Neural progenitor cell (in vitro differentiated cells): ENCODE results near the gene NOS3. TPM values are rescaled to one million over a fixed set of nuclear protein-coding genes. Genes with fewer than 3 reads are reported as not detected.

ENCODE experiments used
- DNase-seq: peaks from one replicate; pipeline ENCODE4 v3.0.0-alpha.2; 2016; ENCODE audit warnings: low spot score
- H2AFZ ChIP-seq: fragments of 200-600 bp; sonication (generic); replicated peaks from 2 replicates; pipeline ENCODE4 v1.6.1; 2016; ENCODE audit warnings: antibody characterized with exemption
- H3F3A ChIP-seq: fragments of 200-600 bp; sonication (generic); 2 replicates; pipeline ENCODE4 v1.6.1; 2016; ENCODE audit warnings: antibody characterized with exemption, low read depth
- H3K27ac ChIP-seq: fragments of 200-600 bp; sonication (generic); 2 replicates; pipeline ENCODE4 v1.5.1; 2016; ENCODE audit warnings: mild to moderate bottlenecking
- H3K27me3 ChIP-seq: fragments of 200-600 bp; sonication (generic); 2 replicates; pipeline ENCODE4 v1.6.1; 2016; ENCODE audit warnings: mild to moderate bottlenecking, moderate library complexity
- H3K36me3 ChIP-seq: fragments of 200-600 bp; sonication (generic); 2 replicates; pipeline ENCODE4 v1.5.1; 2016
- H3K4me1 ChIP-seq: fragments of 200-600 bp; sonication (generic); 2 replicates; pipeline ENCODE4 v1.6.1; 2016; ENCODE audit warnings: mixed run types
- H3K4me2 ChIP-seq: fragments of 200-600 bp; sonication (generic); 2 replicates; pipeline ENCODE4 v1.6.1; 2016
- H3K4me3 ChIP-seq: fragments of 200-600 bp; sonication (generic); 2 replicates; pipeline ENCODE4 v1.5.1; 2016
- H3K79me2 ChIP-seq: fragments of 200-600 bp; sonication (generic); 2 replicates; pipeline ENCODE4 v1.6.1; 2016; ENCODE audit warnings: low read depth
- H3K9ac ChIP-seq: fragments of 200-600 bp; sonication (generic); 2 replicates; pipeline ENCODE4 v1.6.1; 2016
- H3K9me3 ChIP-seq: fragments of 200-600 bp; sonication (generic); 2 replicates; pipeline ENCODE4 v1.5.1; 2016; ENCODE audit warnings: low read depth
- H4K20me1 ChIP-seq: fragments of 200-600 bp; sonication (generic); 2 replicates; pipeline ENCODE4 v1.6.1; 2016; ENCODE audit warnings: low read depth
- H3K27ac Mint-ChIP-seq: 3 replicates; pipeline ENCODE4 v1.8.0; 2021; ENCODE audit warnings: mixed read lengths
- H3K27me3 Mint-ChIP-seq: 2 replicates; pipeline ENCODE4 v1.8.0; 2022; ENCODE audit warnings: low read depth, mild to moderate bottlenecking, inconsistent platforms, moderate library complexity, mixed read lengths; ENCODE audit not compliant: insufficient read depth
- H3K36me3 Mint-ChIP-seq: 3 replicates; pipeline ENCODE4 v1.8.0; 2021; ENCODE audit warnings: mixed read lengths
- H3K4me1 Mint-ChIP-seq: 3 replicates; pipeline ENCODE4 v1.8.0; 2021; ENCODE audit warnings: mixed read lengths
- H3K4me3 Mint-ChIP-seq: 3 replicates; pipeline ENCODE4 v1.8.0; 2021; ENCODE audit warnings: mild to moderate bottlenecking, moderate library complexity, mixed read lengths
- H3K9me3 Mint-ChIP-seq: 3 replicates; pipeline ENCODE4 v1.8.0; 2020; ENCODE audit warnings: mixed read lengths
- EZH2 ChIP-seq: fragments of 200-600 bp; sonication (generic); IDR thresholded peaks from 2 replicates; pipeline ENCODE4 v1.6.1; 2017; ENCODE audit warnings: antibody characterized with exemption, mild to moderate bottlenecking, moderate library complexity
- EZH2phosphoT487 ChIP-seq: fragments of 200-600 bp; sonication (generic); IDR thresholded peaks from 2 replicates; pipeline ENCODE4 v1.6.1; 2017; ENCODE audit warnings: antibody characterized with exemption
- total RNA-seq: library from RNA; depleted of rRNA; stranded (reverse); fragments of >200 nt; gene quantifications from 2 replicates; pipeline ENCODE4 v1.2.3, GENCODE V29; 2015; ENCODE audit warnings: low replicate concordance
- TF ChIP-seq, protein P1 (sequence below): fragments of 200-600 bp; sonication (generic); IDR thresholded peaks from 2 replicates; pipeline ENCODE4 v1.5.1; 2017; ENCODE audit warnings: antibody characterized with exemption, mild to moderate bottlenecking

NOS3 gene
- total RNA-seq, 1 donor from 2014 or later, result 1.3 TPM

DNA sequence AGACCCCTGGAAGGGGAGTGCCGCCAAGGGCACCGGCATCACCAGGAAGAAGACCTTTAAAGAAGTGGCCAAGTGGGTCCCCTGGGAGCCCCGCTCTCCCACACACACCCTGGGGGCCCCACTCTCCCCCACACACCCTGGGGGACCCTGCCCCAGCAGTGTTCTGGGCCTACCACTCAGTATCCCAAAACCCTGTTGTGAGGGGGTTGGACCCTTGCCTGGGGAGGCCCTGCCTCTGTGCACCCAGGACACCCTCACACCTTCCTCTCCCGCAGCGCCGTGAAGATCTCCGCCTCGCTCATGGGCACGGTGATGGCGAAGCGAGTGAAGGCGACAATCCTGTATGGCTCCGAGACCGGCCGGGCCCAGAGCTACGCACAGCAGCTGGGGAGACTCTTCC is 10.7 kb downstream of the NOS3 start:
- H3K79me2 ChIP-seq, result no peaks in the 10 kb centered on the region
- Mint-ChIP-seq H3K36me3 (no peaks in the 10 kb centered on the region), H3K27ac (no peak overlapping the region), H3K27me3 (peaks cover 8% of the 10 kb centered on the region), H3K4me1 (peaks cover 12% of the 10 kb centered on the region), H3K9me3 (no peaks in the 10 kb centered on the region), H3K4me3 (no peak overlapping the region)
- H3K9me3 ChIP-seq, result no peaks in the 10 kb centered on the region
- H3K27ac ChIP-seq, result no peak overlapping the region
- H2AFZ ChIP-seq, result no peak overlapping the region
- H3K4me3 ChIP-seq, result no peak overlapping the region
- no peaks in the 10 kb centered on the region for H3K27me3 ChIP-seq
- no peak overlapping the region for H3K4me2 ChIP-seq
- no peaks in the 10 kb centered on the region for H3F3A ChIP-seq
- H3K4me1 ChIP-seq, result peaks cover 4% of the 10 kb centered on the region
- H3K9ac ChIP-seq, result no peak overlapping the region
- TF ChIP-seq EZH2 (no peak), EZH2phosphoT487 (no peak)
- TF ChIP-seq, protein P1, sequence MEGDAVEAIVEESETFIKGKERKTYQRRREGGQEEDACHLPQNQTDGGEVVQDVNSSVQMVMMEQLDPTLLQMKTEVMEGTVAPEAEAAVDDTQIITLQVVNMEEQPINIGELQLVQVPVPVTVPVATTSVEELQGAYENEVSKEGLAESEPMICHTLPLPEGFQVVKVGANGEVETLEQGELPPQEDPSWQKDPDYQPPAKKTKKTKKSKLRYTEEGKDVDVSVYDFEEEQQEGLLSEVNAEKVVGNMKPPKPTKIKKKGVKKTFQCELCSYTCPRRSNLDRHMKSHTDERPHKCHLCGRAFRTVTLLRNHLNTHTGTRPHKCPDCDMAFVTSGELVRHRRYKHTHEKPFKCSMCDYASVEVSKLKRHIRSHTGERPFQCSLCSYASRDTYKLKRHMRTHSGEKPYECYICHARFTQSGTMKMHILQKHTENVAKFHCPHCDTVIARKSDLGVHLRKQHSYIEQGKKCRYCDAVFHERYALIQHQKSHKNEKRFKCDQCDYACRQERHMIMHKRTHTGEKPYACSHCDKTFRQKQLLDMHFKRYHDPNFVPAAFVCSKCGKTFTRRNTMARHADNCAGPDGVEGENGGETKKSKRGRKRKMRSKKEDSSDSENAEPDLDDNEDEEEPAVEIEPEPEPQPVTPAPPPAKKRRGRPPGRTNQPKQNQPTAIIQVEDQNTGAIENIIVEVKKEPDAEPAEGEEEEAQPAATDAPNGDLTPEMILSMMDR, result no peak
- H3K36me3 ChIP-seq, result no peaks in the 10 kb centered on the region
- H4K20me1 ChIP-seq, result no peaks in the 10 kb centered on the region
- no peak for DNase-seq

DNA sequence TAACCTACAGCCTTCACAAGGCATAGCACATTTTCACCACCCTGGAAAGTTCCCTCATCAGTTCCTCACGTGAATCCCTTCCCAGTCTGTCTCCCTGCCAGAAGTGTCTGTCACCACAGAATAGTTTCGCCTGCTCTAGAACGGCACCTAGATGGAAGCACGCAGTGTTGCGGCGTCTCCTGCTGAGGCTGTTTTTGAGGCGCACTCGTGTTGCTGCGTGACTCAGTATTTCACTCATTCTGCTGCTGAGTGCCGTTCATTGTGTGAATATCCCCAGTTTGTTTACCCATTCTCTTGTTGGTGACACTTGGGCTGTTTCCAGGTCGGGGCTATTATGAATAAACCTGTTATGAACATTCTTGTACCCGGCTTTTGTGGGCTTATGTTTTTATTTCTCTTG is 12.8 kb downstream of the NOS3 start:
- no peak for TF ChIP-seq EZH2
- TF ChIP-seq, protein P1, result no peak
- no peak for TF ChIP-seq EZH2phosphoT487
- DNase-seq, result no peak
- no peaks in the 10 kb centered on the region for H4K20me1 ChIP-seq
- no peaks in the 10 kb centered on the region for H3K9me3 ChIP-seq
- Mint-ChIP-seq H3K36me3 (no peaks in the 10 kb centered on the region), H3K27me3 (peaks cover 14% of the 10 kb centered on the region), H3K27ac (peak overlapping the region; percentile 55), H3K4me1 (peaks cover 17% of the 10 kb centered on the region), H3K4me3 (no peak overlapping the region), H3K9me3 (peaks cover 1% of the 10 kb centered on the region)
- H2AFZ ChIP-seq, result no peak overlapping the region
- H3K79me2 ChIP-seq, result no peaks in the 10 kb centered on the region
- H3K36me3 ChIP-seq, result no peaks in the 10 kb centered on the region
- H3F3A ChIP-seq, result peaks cover 11% of the 10 kb centered on the region
- H3K4me3 ChIP-seq, result no peak overlapping the region
- peaks cover 6% of the 10 kb centered on the region for H3K4me1 ChIP-seq
- no peak overlapping the region for H3K9ac ChIP-seq
- no peak overlapping the region for H3K27ac ChIP-seq
- no peaks in the 10 kb centered on the region for H3K27me3 ChIP-seq
- no peak overlapping the region for H3K4me2 ChIP-seq

DNA sequence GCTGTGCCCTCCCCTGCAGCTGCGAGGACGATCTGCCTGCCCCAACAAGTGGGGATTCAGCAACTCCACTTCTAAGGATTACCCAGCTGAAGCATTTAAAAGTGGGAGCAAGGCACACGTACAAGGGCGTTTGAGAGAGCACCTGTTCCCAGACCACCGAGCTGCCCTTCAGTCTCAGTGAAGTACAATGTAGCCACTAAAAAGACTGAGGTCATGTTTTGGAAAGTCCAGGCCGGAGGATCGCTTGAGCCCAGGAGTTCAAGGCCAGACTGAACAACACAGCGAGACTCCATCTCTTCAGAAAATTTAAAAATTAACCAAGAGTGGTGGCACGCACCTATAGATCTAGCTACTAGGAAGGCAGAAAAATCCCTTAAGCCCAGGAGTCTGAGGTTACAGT is 14.7 kb downstream of the NOS3 start:
- Histone ChIP-seq H3K36me3 (no peaks in the 10 kb centered on the region), H3K4me2 (no peak overlapping the region), H3K27me3 (no peaks in the 10 kb centered on the region), H3K27ac (no peak overlapping the region), H3K79me2 (no peaks in the 10 kb centered on the region), H3K9me3 (no peaks in the 10 kb centered on the region), H3F3A (peaks cover 11% of the 10 kb centered on the region), H4K20me1 (no peaks in the 10 kb centered on the region), H3K4me3 (no peak overlapping the region), H3K4me1 (peaks cover 24% of the 10 kb centered on the region), H2AFZ (no peak overlapping the region), H3K9ac (no peak overlapping the region)
- TF ChIP-seq EZH2phosphoT487 (no peak), EZH2 (no peak)
- TF ChIP-seq, protein P1, result no peak
- Mint-ChIP-seq H3K27ac (no peak overlapping the region), H3K4me3 (no peak overlapping the region), H3K36me3 (no peaks in the 10 kb centered on the region), H3K9me3 (peaks cover 1% of the 10 kb centered on the region), H3K4me1 (peaks cover 24% of the 10 kb centered on the region), H3K27me3 (peaks cover 14% of the 10 kb centered on the region)
- no peak for DNase-seq
